Activated CD8-positive, alpha-beta memory T cell treated with anti-CD3 and anti-CD28 coated beads, Interleukin-2, amount 50 U/mL, for 48 hours (primary cell): Measurements from ENCODE around the gene IL18R1.

Experiments used
- DNase-seq: peaks from one replicate; pipeline ENCODE4 v3.0.0-alpha.2; 2020

Gene IL18R1

GRCh38 chr2:102345329-102345920, 10.2 kb upstream of the IL18R1 start:
- no peak for DNase-seq

DNA sequence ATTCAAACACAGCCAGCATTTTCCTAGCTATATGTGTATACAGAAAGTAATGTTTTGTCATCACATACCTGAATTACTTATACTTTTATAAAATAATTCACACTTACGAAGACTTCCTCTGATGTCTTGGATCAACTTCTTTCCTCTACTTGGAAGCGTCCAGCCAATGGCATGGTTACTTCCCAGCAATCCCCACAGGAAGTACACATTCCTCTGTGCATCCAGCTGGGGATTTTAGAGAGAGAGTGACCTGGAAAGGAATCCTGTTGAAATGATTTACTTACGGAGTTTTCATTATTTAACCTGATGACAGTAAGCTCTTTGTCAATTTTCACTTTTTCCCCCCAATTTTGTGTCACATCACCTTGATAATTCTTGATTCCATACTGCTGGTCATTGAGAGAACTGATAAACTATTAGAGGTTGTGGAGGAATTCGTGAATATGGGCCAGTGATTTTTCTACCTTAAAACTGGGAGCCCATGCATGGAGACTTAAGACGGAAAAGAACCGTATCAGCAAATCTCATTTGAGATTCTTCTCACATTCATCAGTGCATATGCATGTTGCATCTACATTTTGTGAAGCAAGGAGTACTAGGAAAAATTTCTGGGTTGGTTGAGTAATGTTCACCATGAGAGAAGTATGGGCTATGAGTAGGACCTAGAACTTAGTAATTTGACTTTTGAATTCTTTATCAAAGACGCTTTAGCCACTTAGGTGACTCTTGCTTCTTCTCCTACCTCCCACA, 9.0 kb upstream of the IL18R1 start:
- no peak for DNase-seq

DNA sequence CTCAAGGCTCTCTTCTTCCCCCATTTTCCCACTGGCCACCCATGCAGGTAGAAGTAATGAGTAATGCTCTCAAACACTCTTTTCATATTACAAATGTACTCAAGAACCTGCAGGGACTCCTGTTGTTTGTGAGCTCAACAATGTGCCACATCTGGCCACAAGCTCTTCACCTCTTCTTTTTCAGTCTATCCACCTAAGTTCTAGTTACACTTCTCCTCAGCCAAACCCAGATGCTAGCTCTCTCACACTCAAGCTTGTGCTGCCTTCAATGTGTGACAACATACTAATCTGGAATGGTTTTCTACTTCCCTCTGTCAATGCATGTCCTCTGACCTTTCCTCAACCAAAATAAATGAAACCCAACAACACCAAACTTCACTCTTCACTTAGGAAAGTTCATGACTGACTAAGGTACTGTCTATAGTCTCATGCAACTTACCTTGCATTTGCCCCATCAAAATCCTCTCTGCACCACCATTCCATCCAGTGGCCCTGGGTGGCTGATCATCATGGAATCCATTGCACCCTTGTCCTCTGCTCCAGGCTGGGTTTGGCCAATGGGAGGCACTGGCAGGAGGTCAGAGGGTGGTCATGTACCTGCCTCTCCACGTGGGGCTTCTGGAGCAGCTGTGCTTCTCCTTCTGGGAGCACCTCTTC, 5.3 kb upstream of the IL18R1 start:
- no peak for DNase-seq

- DNase-seq, result no peak
Observed at GRCh38 chr2:102356381-102356712, 751 bp downstream of the IL18R1 start.

DNA sequence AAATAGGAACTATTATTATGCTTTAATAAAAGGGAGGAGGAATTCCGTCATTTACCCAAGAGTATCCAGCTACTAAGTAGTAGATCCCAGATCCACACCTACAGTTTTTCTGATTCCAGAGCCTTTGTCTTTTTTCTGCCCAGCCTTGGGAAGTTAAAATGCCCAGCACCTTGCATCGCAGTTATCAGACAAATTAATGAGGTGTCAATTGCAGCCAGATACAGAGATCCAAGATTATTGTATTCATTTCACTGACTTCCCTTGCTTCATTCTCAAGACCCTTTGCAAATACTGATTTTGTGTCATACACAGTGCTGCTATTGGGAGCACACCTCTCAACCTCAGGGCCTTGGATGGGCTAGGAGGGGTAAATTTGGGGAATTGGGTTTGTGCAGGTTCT, 1.1 kb downstream of the IL18R1 start:
- no peak for DNase-seq

DNA sequence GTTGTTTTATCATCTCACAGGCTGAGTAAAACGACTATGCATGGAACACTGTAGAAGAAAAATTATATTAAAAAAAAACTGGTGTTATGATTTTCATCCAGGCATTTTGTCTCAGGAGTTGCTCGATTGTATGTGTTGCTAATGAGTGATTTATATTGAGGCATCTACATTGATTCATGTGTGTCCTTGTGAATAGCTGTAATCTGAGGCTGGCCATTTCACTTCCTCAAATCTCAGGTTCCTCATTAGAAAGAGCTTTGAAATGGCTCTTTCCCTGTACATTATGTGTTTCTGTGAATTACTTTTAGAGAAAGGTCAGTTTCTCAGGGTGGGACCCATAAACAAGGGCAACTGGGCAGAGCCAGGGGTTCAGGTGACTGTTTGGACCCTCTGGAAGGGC, 2.3 kb downstream of the IL18R1 start:
- no peak for DNase-seq

DNA sequence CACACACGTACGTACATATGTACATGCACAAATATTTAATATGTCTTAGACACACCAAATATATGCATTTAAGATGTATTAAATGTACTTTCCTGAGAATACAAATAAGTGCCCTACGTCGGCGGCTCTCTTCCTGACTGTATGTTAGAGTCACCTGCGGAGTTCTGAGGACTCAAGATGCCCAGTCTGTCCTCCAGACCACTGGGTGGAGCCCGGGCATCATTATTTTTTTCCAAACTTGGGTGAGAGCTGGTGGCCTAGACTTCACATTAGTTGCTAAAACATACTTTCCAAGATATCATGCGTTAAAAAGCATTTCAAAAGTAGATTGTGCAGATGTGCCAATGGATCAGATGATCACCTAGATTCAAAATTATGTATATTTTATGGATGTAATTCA, 2.9 kb downstream of the IL18R1 start:
- no peak for DNase-seq

- no peak for DNase-seq
Observed at GRCh38 chr2:102359527-102359926, 3.9 kb downstream of the IL18R1 start.

- DNase-seq, result no peak
Observed at GRCh38 chr2:102361632-102362241, 6.1 kb downstream of the IL18R1 start.

- no peak for DNase-seq
Observed at GRCh38 chr2:102365763-102366162, 10.2 kb downstream of the IL18R1 start.

- DNase-seq, result no peak
Observed at GRCh38 chr2:102366406-102367112, 11.0 kb downstream of the IL18R1 start.

DNA sequence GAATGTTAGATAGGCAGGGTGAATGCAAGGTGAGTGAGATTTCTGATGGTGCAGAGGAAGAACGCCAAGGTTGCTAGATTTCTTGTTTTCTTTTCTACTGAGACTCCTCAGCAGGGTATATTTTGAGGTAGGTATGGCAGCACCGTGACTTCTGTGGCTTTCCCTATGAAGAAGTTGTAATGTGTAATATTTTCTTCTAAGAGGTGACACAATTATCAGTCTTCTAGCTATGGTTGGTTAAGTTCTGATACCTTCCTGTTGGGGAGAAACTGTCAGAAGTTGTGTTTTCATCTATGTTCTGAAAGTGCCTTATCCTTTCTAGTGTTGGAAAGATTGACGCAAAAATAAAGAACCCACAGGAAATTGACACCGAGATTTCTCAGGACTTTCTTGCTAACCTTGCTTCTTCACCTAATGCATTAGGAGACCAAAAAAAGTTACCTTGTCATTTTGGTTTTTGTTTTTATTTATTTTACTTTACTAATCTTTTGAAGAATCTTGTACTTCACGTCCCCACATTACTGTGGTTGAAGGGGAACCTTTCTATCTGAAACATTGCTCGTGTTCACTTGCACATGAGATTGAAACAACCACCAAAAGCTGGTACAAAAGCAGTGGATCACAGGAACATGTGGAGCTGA, 11.9 kb downstream of the IL18R1 start:
- DNase-seq, result no peak

GRCh38 chr2:102368461-102369109, 13.0 kb downstream of the IL18R1 start:
- no peak for DNase-seq

GRCh38 chr2:102369866-102370265, 14.3 kb downstream of the IL18R1 start:
- no peak for DNase-seq

DNA sequence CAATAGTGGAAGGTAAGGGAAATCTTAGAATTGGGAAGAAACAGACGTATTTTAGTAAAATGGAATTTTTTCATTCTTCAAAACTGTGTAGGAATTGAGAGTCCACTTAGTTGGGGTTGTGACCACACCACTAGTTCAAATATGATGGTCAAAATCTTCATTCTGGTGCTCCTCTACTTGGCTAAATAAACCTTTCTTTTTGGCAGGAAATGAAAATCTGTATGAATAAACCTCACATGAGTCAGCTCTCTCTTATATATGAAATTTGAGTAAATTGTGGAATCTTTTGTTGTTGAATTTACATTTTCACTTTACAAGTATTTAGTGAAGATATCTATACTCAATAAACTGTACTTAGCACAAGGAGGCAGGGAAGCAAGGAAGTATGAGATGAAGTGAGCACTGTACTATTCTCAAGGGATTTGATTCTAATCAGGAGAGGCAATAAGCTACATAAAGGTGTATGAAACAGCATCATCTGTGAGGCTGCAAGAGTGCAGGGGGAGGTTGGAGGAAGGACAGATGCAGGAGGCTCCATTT, 20.5 kb downstream of the IL18R1 start:
- DNase-seq, result no peak

GRCh38 chr2:102383722-102384121, 28.1 kb downstream of the IL18R1 start:
- DNase-seq, result no peak

- no peak for DNase-seq
Observed at GRCh38 chr2:102385522-102385921, 29.9 kb downstream of the IL18R1 start.

- DNase-seq, result no peak
Observed at GRCh38 chr2:102386004-102386403, 30.4 kb downstream of the IL18R1 start.

DNA sequence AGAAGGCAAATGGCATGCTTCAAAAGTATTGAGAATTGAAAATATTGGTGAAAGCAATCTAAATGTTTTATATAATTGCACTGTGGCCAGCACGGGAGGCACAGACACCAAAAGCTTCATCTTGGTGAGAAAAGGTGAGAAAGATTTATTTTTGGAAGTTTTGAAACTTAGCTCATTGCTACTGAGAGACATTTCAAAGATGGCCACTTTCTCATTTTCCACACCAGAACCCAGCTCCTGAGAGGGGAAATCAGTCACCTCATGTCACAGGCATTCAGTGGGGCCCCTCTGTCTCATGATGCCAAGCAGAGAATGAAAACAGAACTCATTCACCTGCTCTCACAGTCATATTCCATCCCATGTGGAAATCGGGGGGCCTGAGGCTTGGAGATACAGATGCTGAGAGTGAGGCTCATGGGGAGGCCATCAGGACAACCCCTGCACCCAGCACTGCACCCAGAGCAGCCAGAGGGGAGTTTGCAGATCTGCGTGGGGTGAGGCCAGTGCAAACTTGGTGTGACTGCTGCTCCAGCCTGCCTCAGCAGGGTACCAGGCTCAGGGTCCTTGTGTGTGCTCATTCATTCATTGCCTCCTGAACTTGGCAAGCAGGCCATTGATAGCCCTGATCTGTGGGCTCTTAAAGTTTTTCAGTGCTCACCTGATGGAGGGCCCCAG, 31.4 kb downstream of the IL18R1 start:
- DNase-seq, result no peak

DNA sequence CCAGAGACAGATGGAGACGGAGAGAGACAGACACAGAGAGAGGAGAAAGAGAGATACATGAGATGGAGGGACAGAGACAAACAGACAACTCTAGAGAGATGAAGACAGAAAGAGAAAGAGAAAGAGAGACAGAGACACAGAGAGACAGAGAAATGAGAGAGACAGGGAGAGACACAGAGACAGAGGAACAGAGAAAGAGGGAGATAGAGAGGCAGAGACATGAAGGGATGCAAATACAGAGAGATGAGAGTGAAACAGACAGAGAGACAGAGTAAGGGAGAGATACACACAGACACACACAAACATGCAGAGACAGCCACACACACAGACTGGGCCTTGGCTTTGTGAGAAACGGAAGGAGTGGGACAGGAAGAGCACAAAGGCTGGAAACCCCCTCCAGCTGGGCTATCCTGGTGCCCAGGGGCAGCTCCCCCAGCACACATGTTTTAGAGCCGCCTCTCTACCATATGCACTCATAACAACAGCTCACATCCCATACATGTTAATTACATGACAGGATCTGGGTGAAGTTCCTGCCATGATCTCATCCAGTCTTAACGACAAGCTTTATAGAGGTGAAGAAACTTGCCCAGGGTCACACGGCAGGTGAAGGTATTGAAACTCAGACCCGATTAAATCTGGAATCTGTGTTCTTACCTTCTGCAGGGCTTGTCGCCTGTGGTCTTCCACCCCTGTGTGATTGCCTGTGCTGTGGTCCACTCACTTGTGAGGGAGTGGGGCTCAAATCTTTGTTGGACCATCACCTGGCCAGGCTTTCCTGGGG, 32.4 kb downstream of the IL18R1 start:
- DNase-seq, result no peak

DNA sequence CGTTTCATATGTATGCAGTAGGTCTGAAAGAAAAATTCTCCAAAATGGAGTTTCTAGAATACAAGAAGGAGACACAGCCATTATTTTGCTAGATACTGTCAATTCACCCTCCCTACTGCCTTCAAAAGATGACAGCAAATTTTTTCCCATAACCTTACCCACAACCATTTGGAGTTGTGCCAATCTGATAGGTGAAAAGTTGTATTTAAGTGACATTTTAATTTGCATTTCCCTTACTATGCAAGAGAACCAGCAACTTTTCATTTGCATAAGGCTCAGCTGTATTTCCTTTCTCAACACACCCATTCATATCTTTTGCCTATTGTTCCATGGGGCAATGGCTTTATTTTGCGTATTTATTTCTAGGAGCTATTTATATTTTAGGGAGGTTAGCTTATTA, 36.0 kb downstream of the IL18R1 start:
- DNase-seq, result no peak
